Gastrocnemius medialis (tissue), 4 donors: ENCODE results near the gene SLAMF1.

Experiments used
- CTCF ChIP-seq, 5 experiments: fragments of 450-650 bp in 3 of 5; fragments of 200-600 bp in 2 of 5; sonication (generic) in 2 of 5; IDR thresholded peaks in 4 of 5; conservative IDR thresholded peaks in 1 of 5; 1 replicate in 4 of 5; 2 replicates in 1 of 5; pipeline ENCODE4 v1.5.1; 2016 to 2019; ENCODE audit warnings: antibody characterized with exemption in 5 of 5, mild to moderate bottlenecking in 3 of 5, moderate library complexity in 3 of 5
- POLR2A ChIP-seq, 2 donors: fragments of 450-650 bp; IDR thresholded peaks; one replicate each; pipeline ENCODE4 v1.6.1; 2017; ENCODE audit warnings: antibody characterized with exemption in 2 of 2, mild to moderate bottlenecking in 2 of 2, moderate library complexity in 2 of 2

- TF ChIP-seq CTCF (IDR thresholded peaks at IDR 0.05 in 4 of 5, conservative IDR thresholded peaks at IDR 0.05 in 1 of 5) (no peak), POLR2A (IDR thresholded peaks at IDR 0.05) (no peak)
These were observed 27.6 kb upstream of the SLAMF1 start for GRCh38 chr1:160674415-160674814.
